ENCODE data around the gene P2RY14.

P2RY14 gene

DNA sequence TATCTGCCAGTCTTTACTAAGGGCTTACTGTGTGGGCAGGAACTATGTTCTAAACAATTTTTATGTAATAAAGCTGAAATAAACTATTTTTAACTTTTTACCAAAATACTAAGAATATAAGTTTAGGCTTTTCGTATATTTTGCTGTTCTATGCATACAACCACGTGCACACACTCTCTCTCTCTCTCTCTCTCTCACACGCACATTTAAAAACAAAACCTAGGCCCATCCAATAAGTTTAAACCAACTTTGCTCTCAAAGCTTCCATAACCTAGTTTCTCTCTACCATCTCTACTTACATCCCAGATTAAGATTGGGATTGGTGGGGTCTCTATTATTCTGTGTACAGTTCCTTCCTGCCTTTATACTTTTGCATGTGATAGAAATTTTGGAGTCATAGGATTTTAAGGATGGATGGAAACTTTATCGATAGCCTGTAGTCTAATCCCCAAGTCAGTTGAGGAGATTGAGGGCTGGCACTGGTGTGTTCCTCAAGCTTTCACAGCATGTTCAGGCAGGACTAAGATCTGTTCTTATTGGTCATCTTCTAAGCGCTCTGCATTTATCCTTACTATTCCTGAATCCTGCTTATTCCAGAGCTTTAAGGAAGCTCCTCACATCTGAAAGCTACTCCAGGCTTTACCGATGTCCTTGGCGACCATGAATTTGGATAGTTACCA, 77.2 kb downstream of the P2RY14 start:
- no peak overlapping the region for H3K4me3 ChIP-seq (ENCODE audit: low read depth, low read length)
- TF ChIP-seq, protein P1, sequence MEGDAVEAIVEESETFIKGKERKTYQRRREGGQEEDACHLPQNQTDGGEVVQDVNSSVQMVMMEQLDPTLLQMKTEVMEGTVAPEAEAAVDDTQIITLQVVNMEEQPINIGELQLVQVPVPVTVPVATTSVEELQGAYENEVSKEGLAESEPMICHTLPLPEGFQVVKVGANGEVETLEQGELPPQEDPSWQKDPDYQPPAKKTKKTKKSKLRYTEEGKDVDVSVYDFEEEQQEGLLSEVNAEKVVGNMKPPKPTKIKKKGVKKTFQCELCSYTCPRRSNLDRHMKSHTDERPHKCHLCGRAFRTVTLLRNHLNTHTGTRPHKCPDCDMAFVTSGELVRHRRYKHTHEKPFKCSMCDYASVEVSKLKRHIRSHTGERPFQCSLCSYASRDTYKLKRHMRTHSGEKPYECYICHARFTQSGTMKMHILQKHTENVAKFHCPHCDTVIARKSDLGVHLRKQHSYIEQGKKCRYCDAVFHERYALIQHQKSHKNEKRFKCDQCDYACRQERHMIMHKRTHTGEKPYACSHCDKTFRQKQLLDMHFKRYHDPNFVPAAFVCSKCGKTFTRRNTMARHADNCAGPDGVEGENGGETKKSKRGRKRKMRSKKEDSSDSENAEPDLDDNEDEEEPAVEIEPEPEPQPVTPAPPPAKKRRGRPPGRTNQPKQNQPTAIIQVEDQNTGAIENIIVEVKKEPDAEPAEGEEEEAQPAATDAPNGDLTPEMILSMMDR (IDR thresholded peaks at IDR 0.05; ENCODE audit: insufficient read depth, low read depth, low read length, missing control alignments), result no peak
- DNase-seq (ENCODE audit: low read depth), result no peak

DNA sequence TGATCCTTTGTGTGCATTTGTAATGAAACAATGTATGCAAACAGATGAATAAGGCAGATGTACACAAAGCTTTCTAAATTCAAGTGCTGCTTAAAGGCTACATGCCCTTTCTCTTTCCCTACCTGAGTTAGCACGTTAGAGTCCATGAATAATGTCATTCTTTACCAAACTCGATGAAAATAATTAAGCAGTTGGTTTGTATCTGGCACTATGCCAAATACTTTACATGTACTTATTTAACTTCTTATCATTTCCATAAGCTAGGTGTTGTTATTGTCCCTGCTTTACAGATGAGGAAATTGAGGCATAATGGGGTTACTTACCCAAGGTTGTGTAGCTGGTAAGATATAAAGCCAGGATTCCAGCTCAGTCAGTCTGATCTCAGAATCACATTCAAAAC, 77.8 kb downstream of the P2RY14 start:
- TF ChIP-seq, protein P1 (IDR thresholded peaks at IDR 0.05; ENCODE audit: insufficient read depth, low read depth, low read length, missing control alignments), result no peak
- no peak for DNase-seq (ENCODE audit: low read depth)
- no peak overlapping the region for H3K4me3 ChIP-seq (ENCODE audit: low read depth, low read length)

GRCh38 chr3:151199554-151200438, 78.5 kb downstream of the P2RY14 start:
- TF ChIP-seq, protein P1 (IDR thresholded peaks at IDR 0.05; ENCODE audit: insufficient read depth, low read depth, low read length, missing control alignments), result no peak
- DNase-seq (ENCODE audit: low read depth), result peak; percentile 5

GRCh38 chr3:151198849-151199248, 79.5 kb downstream of the P2RY14 start:
- H3K4me3 ChIP-seq (ENCODE audit: low read depth, low read length), result no peak overlapping the region
- no peak for DNase-seq (ENCODE audit: low read depth)
- TF ChIP-seq, protein P1 (IDR thresholded peaks at IDR 0.05; ENCODE audit: insufficient read depth, low read depth, low read length, missing control alignments), result no peak

More at GRCh38 chr3:151199554-151200438, 78.5 kb downstream of the P2RY14 start:
- H3K4me3 ChIP-seq (ENCODE audit: low read depth, low read length), result no peak overlapping the region

- TF ChIP-seq, protein P1 (IDR thresholded peaks at IDR 0.05; ENCODE audit: insufficient read depth, low read depth, low read length, missing control alignments), result no peak
- DNase-seq (ENCODE audit: low read depth), result no peak
- H3K4me3 ChIP-seq (ENCODE audit: low read depth, low read length), result no peak overlapping the region
Measured at GRCh38 chr3:151197981-151198767, 80.2 kb downstream of the P2RY14 start.

- no peak for DNase-seq (ENCODE audit: low read depth)
- H3K4me3 ChIP-seq (ENCODE audit: low read depth, low read length), result no peak overlapping the region
- TF ChIP-seq, protein P1 (IDR thresholded peaks at IDR 0.05; ENCODE audit: insufficient read depth, low read depth, low read length, missing control alignments), result no peak
Measured at GRCh38 chr3:151197228-151197627, 81.1 kb downstream of the P2RY14 start.

All from GM12865 (cell line).